ENCODE results near the gene OR2W3. TPM values are rescaled to one million over a fixed set of nuclear protein-coding genes. Genes with fewer than 3 reads are reported as not detected.

Gene OR2W3
- polyA plus RNA-seq, 2 of the 4 experiments (the other 2 are of a cell fraction): not detected

- WGBS (ENCODE audit: missing lambda C conversion rate): 52% methylated on average over 11 of the region's 13 CpGs
- no peak for DNase-seq (ENCODE audit: low read depth in 1 of 2, low spot score in 1 of 2)
- no peak overlapping the region for H3K27ac ChIP-seq
- no peak overlapping the region for H3K4me3 ChIP-seq
- ATAC-seq: no peak
- FAIRE-seq: no peak
- ChIA-PET POLR2A (no interaction called here), CTCF (no interaction called here)
- no peak for TF ChIP-seq BHLHE40 (IDR thresholded peaks at IDR 0.05; ENCODE audit: low read depth, low read length)
- TF ChIP-seq POLR2AphosphoS2 (conservative IDR thresholded peaks at IDR 0.05; ENCODE audit: low read length): no peak
- no peak for TF ChIP-seq ZFP36 (IDR thresholded peaks at IDR 0.05; ENCODE audit: borderline replicate concordance, partially characterized antibody)
- TF ChIP-seq HDAC2 (IDR thresholded peaks at IDR 0.05): no peak
- TF ChIP-seq MYC (IDR thresholded peaks at IDR 0.05; ENCODE audit: borderline replicate concordance, low read length): no peak
- no peak for TF ChIP-seq ZSCAN20 (CRISPR knock-in tag; IDR thresholded peaks at IDR 0.05)
- no peak for TF ChIP-seq KDM5A (IDR thresholded peaks at IDR 0.05)
- TF ChIP-seq ESRRA (IDR thresholded peaks at IDR 0.05; ENCODE audit: borderline replicate concordance, low read length): no peak
- no peak for TF ChIP-seq BCL3 (IDR thresholded peaks at IDR 0.05)
- no peak for TF ChIP-seq FOSB (CRISPR knock-in tag; IDR thresholded peaks at IDR 0.05)
- TF ChIP-seq NFE2L2 (conservative IDR thresholded peaks at IDR 0.05; ENCODE audit: low read length): no peak
- TF ChIP-seq USF2 (IDR thresholded peaks at IDR 0.05): no peak
- no peak for TF ChIP-seq ELK1 (IDR thresholded peaks at IDR 0.05; ENCODE audit: low read depth, low read length)
- TF ChIP-seq ZNF302 (CRISPR knock-in tag; IDR thresholded peaks at IDR 0.05): no peak
- TF ChIP-seq EP300 (IDR thresholded peaks at IDR 0.05): no peak
- no peak for TF ChIP-seq CHD2 (IDR thresholded peaks at IDR 0.05; ENCODE audit: low read length, partially characterized antibody)
- no peak for TF ChIP-seq HES2 (IDR thresholded peaks at IDR 0.05)
- TF ChIP-seq MAZ (IDR thresholded peaks at IDR 0.05; ENCODE audit: borderline replicate concordance, low read depth, low read length): no peak
- TF ChIP-seq PHF8 (IDR thresholded peaks at IDR 0.05; ENCODE audit: borderline replicate concordance, low read depth): no peak
- no peak overlapping the region for H3K4me2 ChIP-seq
- H3K9me3 ChIP-seq: no peaks in the 10 kb centered on the region
- H3K4me1 ChIP-seq: no peaks in the 10 kb centered on the region
Observed at GRCh38 chr1:247905181-247905580, 9.8 kb downstream of the OR2W3 start.

- H3K4me3 ChIP-seq: no peak overlapping the region
Observed at GRCh38 chr1:247905910-247906503, 10.6 kb downstream of the OR2W3 start.

GRCh38 chr1:247906504-247907047 lies 11.2 kb downstream of the OR2W3 start:
- no peak for ATAC-seq
- H3K9me3 ChIP-seq: no peaks in the 10 kb centered on the region
- FAIRE-seq: no peak
- no peak overlapping the region for H3K4me2 ChIP-seq
- CTCF ChIA-PET: no interaction called here
- H3K4me3 ChIP-seq: no peak overlapping the region
- POLR2A ChIA-PET: no interaction called here
- H3K4me1 ChIP-seq: no peaks in the 10 kb centered on the region
- 1% methylated on average over 7 of the region's 7 CpGs for WGBS (ENCODE audit: missing lambda C conversion rate)
- H3K27ac ChIP-seq: no peak overlapping the region
- DNase-seq (ENCODE audit: low read depth in 1 of 2, low spot score in 1 of 2): no peak
- TF ChIP-seq ZFP36 (IDR thresholded peaks at IDR 0.05; ENCODE audit: borderline replicate concordance, partially characterized antibody): no peak
- TF ChIP-seq CBX2 (IDR thresholded peaks at IDR 0.05; ENCODE audit: borderline replicate concordance, low read depth): no peak
- no peak for TF ChIP-seq HOXA7 (CRISPR knock-in tag; IDR thresholded peaks at IDR 0.05)
- TF ChIP-seq BCL3 (IDR thresholded peaks at IDR 0.05): no peak
- no peak for TF ChIP-seq GATA3 (IDR thresholded peaks at IDR 0.05; ENCODE audit: borderline replicate concordance)
- TF ChIP-seq FOXS1 (CRISPR knock-in tag; IDR thresholded peaks at IDR 0.05): no peak
- TF ChIP-seq POLR2AphosphoS2 (conservative IDR thresholded peaks at IDR 0.05; ENCODE audit: low read length): no peak
- TF ChIP-seq SMC3 (IDR thresholded peaks at IDR 0.05): no peak
- no peak for TF ChIP-seq ESRRA (IDR thresholded peaks at IDR 0.05; ENCODE audit: borderline replicate concordance, low read length)
- TF ChIP-seq RFX5 (IDR thresholded peaks at IDR 0.05): no peak
- TF ChIP-seq CHD2 (IDR thresholded peaks at IDR 0.05; ENCODE audit: low read length, partially characterized antibody): no peak
- TF ChIP-seq RNF2 (IDR thresholded peaks at IDR 0.05; ENCODE audit: borderline replicate concordance, low read depth): no peak
- no peak for TF ChIP-seq RARB (CRISPR knock-in tag; IDR thresholded peaks at IDR 0.05)

More at GRCh38 chr1:247905910-247906503, 10.6 kb downstream of the OR2W3 start:
- no peak for DNase-seq (ENCODE audit: low read depth in 1 of 2, low spot score in 1 of 2)
- Histone ChIP-seq H3K4me2 (no peak overlapping the region), H3K27ac (no peak overlapping the region), H3K4me1 (no peaks in the 10 kb centered on the region), H3K9me3 (no peaks in the 10 kb centered on the region)
- no peak for FAIRE-seq
- POLR2A ChIA-PET: no interaction called here
- 15% methylated on average over 8 of the region's 9 CpGs for WGBS (ENCODE audit: missing lambda C conversion rate)
- CTCF ChIA-PET: no interaction called here
- no peak for ATAC-seq
- TF ChIP-seq NPAS2 (CRISPR knock-in tag; IDR thresholded peaks at IDR 0.05; ENCODE audit: borderline replicate concordance) (no peak), SREBF2 (IDR thresholded peaks at IDR 0.05) (no peak)

All from A549 (cell line).